ENCODE data around the gene AOPEP.

DNA sequence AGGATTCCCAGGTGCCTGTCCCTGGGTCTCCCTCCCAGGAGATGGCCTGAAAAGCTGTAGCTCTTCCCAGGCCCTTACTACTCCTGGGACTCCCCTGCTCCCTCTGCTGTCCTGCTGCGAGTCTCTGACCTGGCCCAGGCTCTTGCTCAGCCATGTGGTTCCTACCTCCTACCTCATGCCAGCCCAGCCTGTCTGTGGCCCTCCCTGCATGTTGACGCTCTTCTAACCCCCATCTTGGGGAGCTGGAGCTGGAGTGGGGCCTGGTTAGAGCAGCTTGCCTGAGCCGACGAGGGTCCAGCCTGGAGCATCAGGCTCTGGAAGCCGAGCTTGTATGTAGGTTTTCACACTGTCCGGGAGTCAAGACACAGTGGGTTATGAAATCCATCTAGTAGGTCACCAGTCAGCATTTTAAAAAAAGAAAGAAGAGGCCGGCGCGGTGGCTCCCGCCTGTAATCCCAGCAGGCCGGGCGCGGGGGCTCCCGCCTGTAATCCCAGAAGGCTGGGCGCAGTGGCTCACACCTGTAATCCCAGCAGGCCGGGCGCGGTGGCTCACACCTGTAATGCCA is 346.6 kb downstream of the AOPEP start:
- TF ChIP-seq CTCF (IDR thresholded peaks at IDR 0.05; ENCODE audit: low read length) (no peak), EZH2 (optimal IDR thresholded peaks at IDR 0.05; ENCODE audit: low read depth, low read length) (no peak)

Measured in MM.1S (cell line).